SK-N-SH (cell line): ENCODE results near the gene BPIFB3. TPM values are rescaled to one million over a fixed set of nuclear protein-coding genes. Genes with fewer than 3 reads are reported as not detected.

Experiments
- CTCF ChIA-PET: fragments of 300-600, 350-600 bp; formaldehyde crosslinking; extraction: SDS; loops from one replicate; lab custom pipeline; 2021; lab: Yijun Ruan, JAX
- POLR2A ChIA-PET: fragments of 350-600 bp; sonication (Branson Sonifier 250); formaldehyde crosslinking; extraction: SDS; loops from one replicate; lab custom pipeline; 2020; ENCODE audit warnings: antibody characterized with exemption, inconsistent platforms; lab: Yijun Ruan, JAX
- DNase-seq: peaks from one replicate; pipeline ENCODE4 v3.0.0; 2012
- H2AFZ ChIP-seq: fragments of 200-600 bp; sonication (generic); 2 replicates; pipeline ENCODE4 v1.8.1; 2016; ENCODE audit warnings: antibody characterized with exemption, mild to moderate bottlenecking, low read depth
- H3F3A ChIP-seq: fragments of 200-600 bp; sonication (generic); replicated peaks from 2 replicates; pipeline ENCODE3; 2016; ENCODE audit warnings: antibody characterized with exemption, mild to moderate bottlenecking; ENCODE audit not compliant: insufficient read depth
- H3K27ac ChIP-seq, 2 experiments: fragments of 200-500 bp in 1 of 2; fragments of 200-600 bp in 1 of 2; sonication (Bioruptor generic) in 1 of 2; sonication (generic), shearing (Covaris generic) in 1 of 2; 2 replicates each; pipeline versions ENCODE4 v1.5.1 to v1.6.1; 2014 to 2016; ENCODE audit warnings: low read depth in 2 of 2, inconsistent platforms in 1 of 2, low read length in 1 of 2, mild to moderate bottlenecking in 1 of 2, mixed read lengths in 1 of 2
- H3K27me3 ChIP-seq: fragments of 200-600 bp; sonication (generic), shearing (Covaris generic); 2 replicates; pipeline ENCODE4 v1.6.1; 2016; ENCODE audit warnings: mixed run types; ENCODE audit not compliant: insufficient read depth
- H3K36me3 ChIP-seq, 2 experiments: fragments of 200-500 bp in 1 of 2; fragments of 200-600 bp in 1 of 2; sonication (Bioruptor generic) in 1 of 2; sonication (generic) in 1 of 2; replicated peaks in 1 of 2; 2 replicates each; pipeline versions ENCODE3 to v1.5.1; 2014 to 2016; ENCODE audit warnings: low read length in 1 of 2, mild to moderate bottlenecking in 1 of 2; ENCODE audit not compliant: insufficient read depth in 2 of 2, control insufficient read depth in 1 of 2
- H3K4me1 ChIP-seq, 2 experiments: fragments of 200-500 bp in 1 of 2; fragments of 200-600 bp in 1 of 2; sonication (Bioruptor generic) in 1 of 2; sonication (generic), shearing (Covaris generic) in 1 of 2; 2 replicates each; pipeline versions ENCODE4 v1.5.1 to v1.6.1; 2014 to 2016; ENCODE audit warnings: low read depth in 1 of 2, low read length in 1 of 2, mixed run types in 1 of 2; ENCODE audit not compliant: insufficient read depth in 2 of 2, control insufficient read depth in 1 of 2
- H3K4me2 ChIP-seq: fragments of 200-600 bp; sonication (generic), shearing (Covaris generic); 2 replicates; pipeline ENCODE4 v1.6.1; 2017; ENCODE audit warnings: mixed run types
- H3K4me3 ChIP-seq, 2 experiments: fragments of 200-500 bp in 1 of 2; fragments of 200-600 bp in 1 of 2; sonication (Bioruptor generic) in 1 of 2; sonication (generic), shearing (Covaris generic) in 1 of 2; 2 replicates each; pipeline versions ENCODE4 v1.5.1 to v1.8.1; 2014 to 2016; ENCODE audit warnings: low read depth in 2 of 2, inconsistent platforms in 1 of 2, low read length in 1 of 2, mild to moderate bottlenecking in 1 of 2, mixed read lengths in 1 of 2, moderate library complexity in 1 of 2
- H3K79me2 ChIP-seq: fragments of 200-600 bp; sonication (generic); 2 replicates; pipeline ENCODE4 v1.8.1; 2017; ENCODE audit warnings: mild to moderate bottlenecking; ENCODE audit not compliant: insufficient read depth
- H3K9ac ChIP-seq: fragments of 200-600 bp; sonication (generic); 2 replicates; pipeline ENCODE4 v1.6.1; 2017; ENCODE audit warnings: mixed run types
- H3K9me2 ChIP-seq: fragments of 200-600 bp; sonication (generic); 2 replicates; pipeline ENCODE4 v1.6.1; 2017; ENCODE audit warnings: mixed run types
- H3K9me3 ChIP-seq: fragments of 200-600 bp; sonication (generic); 2 replicates; pipeline ENCODE4 v1.6.1; 2017; ENCODE audit warnings: mixed run types, mild to moderate bottlenecking, moderate library complexity
- H4K20me1 ChIP-seq: fragments of 200-600 bp; sonication (generic); 2 replicates; pipeline ENCODE4 v1.6.1; 2017; ENCODE audit warnings: mild to moderate bottlenecking, mixed run types; ENCODE audit not compliant: insufficient read depth
- CHD2 ChIP-seq: fragments of 150-350 bp; IDR thresholded peaks from 2 replicates; pipeline ENCODE4 v1.6.1; 2018; ENCODE audit warnings: low read length; ENCODE audit not compliant: partially characterized antibody
- CTCF ChIP-seq: fragments of 200-600 bp; sonication (generic); IDR thresholded peaks from 2 replicates; pipeline ENCODE4 v1.6.1; 2017; ENCODE audit warnings: antibody characterized with exemption, mild to moderate bottlenecking, moderate library complexity
- ELF1 ChIP-seq: IDR thresholded peaks from 2 replicates; pipeline ENCODE4 v1.4.0; 2012
- FOSL2 ChIP-seq: IDR thresholded peaks from 2 replicates; pipeline ENCODE4 v1.4.0; 2012; ENCODE audit warnings: low read depth, mild to moderate bottlenecking, moderate library complexity, borderline replicate concordance
- FOXJ3 ChIP-seq: sonication (generic); formaldehyde crosslinking; IDR thresholded peaks from 2 replicates; pipeline ENCODE4 v1.5.1; 2020; ENCODE audit warnings: mild to moderate bottlenecking, missing genetic modification reagents
- FOXM1 ChIP-seq: IDR thresholded peaks from 2 replicates; pipeline ENCODE4 v1.4.0; 2012; ENCODE audit warnings: low read depth, mild to moderate bottlenecking
- MXI1 ChIP-seq: IDR thresholded peaks from 2 replicates; pipeline ENCODE4 v1.6.1; 2012; ENCODE audit warnings: mild to moderate bottlenecking, low read depth, low read length, improper control_type of control experiment
- NRF1 ChIP-seq: IDR thresholded peaks from 2 replicates; pipeline ENCODE4 v1.6.1; 2012; ENCODE audit warnings: low read depth, mild to moderate bottlenecking, low read length
- POLR2AphosphoS5 ChIP-seq: IDR thresholded peaks from 2 replicates; pipeline ENCODE4 v1.6.1; 2012; ENCODE audit warnings: low read depth, low read length
- RAD21 ChIP-seq: IDR thresholded peaks from 2 replicates; pipeline ENCODE4 v1.6.1; 2012; ENCODE audit warnings: mild to moderate bottlenecking, low read length
- REST ChIP-seq: IDR thresholded peaks from 2 replicates; pipeline ENCODE4 v1.6.1; 2012; ENCODE audit warnings: mild to moderate bottlenecking, low read depth, low read length, moderate library complexity
- SIN3A ChIP-seq: IDR thresholded peaks from 2 replicates; pipeline ENCODE4 v1.6.1; 2012; ENCODE audit warnings: low read depth, mild to moderate bottlenecking, low read length, moderate library complexity, borderline replicate concordance
- SMC3 ChIP-seq: IDR thresholded peaks from 2 replicates; pipeline ENCODE4 v1.6.1; 2012; ENCODE audit warnings: low read depth, low read length, improper control_type of control experiment
- TAF1 ChIP-seq: IDR thresholded peaks from 2 replicates; pipeline ENCODE4 v1.6.1; 2012; ENCODE audit warnings: low read depth, mild to moderate bottlenecking, low read length, moderate library complexity, borderline replicate concordance
- TCF12 ChIP-seq: IDR thresholded peaks from 2 replicates; pipeline ENCODE4 v1.4.0; 2012
- TEAD4 ChIP-seq: IDR thresholded peaks from 2 replicates; pipeline ENCODE4 v1.4.0; 2012; ENCODE audit warnings: mild to moderate bottlenecking, borderline replicate concordance; ENCODE audit not compliant: insufficient read depth
- USF1 ChIP-seq: IDR thresholded peaks from 2 replicates; pipeline ENCODE4 v1.4.0; 2012; ENCODE audit warnings: low read depth, borderline replicate concordance
- USF2 ChIP-seq: fragments of 150-350 bp; IDR thresholded peaks from 2 replicates; pipeline ENCODE4 v1.6.1; 2017; ENCODE audit warnings: antibody characterized with exemption, low read length, low read depth, borderline replicate concordance
- ZBTB33 ChIP-seq: IDR thresholded peaks from 2 replicates; pipeline ENCODE4 v1.4.0; 2012; ENCODE audit warnings: low read depth, borderline replicate concordance
- WGBS: methylation state at CpG from one replicate; pipeline ENCODE4 v1.1.6; 2017; ENCODE audit warnings: low lambda C conversion rate; 5-methylcytosine and 5-hydroxymethylcytosine counted together
- polyA plus RNA-seq, 3 experiments: library from polyadenylated mRNA; depleted of rRNA; stranded (reverse); fragments of >200 nt; gene quantifications; 2 replicates each; pipeline ENCODE4 v1.2.3, GENCODE V29; 2012

BPIFB3 gene
- polyA plus RNA-seq, 1 of the 3 experiments (the other 2 are of a cell fraction) = not detected

GRCh38 chr20:33028875-33029274 is 24.8 kb upstream of the BPIFB3 start:
- ChIA-PET CTCF (interaction anchor here (0.6 kb wide), 1 partner anchor 131 kb away, joined by 3 read pairs; no protein-coding TSS in a partner anchor), POLR2A (no interaction called here)
- Histone ChIP-seq H3K9me3 (no peaks in the 10 kb centered on the region), H3K36me3 (no peaks in the 10 kb centered on the region), H3K27ac (no peak overlapping the region), H3K79me2 (no peaks in the 10 kb centered on the region), H3F3A (no peaks in the 10 kb centered on the region), H3K4me1 (no peaks in the 10 kb centered on the region), H3K4me2 (no peak overlapping the region), H4K20me1 (no peaks in the 10 kb centered on the region), H3K9ac (no peak overlapping the region), H3K4me3 (no peak overlapping the region), H3K27me3 (peaks cover 6% of the 10 kb centered on the region; the same call in 1 of the 2 replicates), H3K9me2 (no peaks in the 10 kb centered on the region)
- 3% methylated on average over 6 of the region's 7 CpGs for WGBS
- DNase-seq = no peak
- TF ChIP-seq ELF1 (no peak), NRF1 (no peak), MXI1 (no peak), POLR2AphosphoS5 (no peak), USF2 (no peak), CHD2 (no peak), RAD21 (no peak), FOXM1 (no peak), FOXJ3 (CRISPR knock-in tag) (no peak), TEAD4 (no peak), ZBTB33 (no peak), TCF12 (no peak), USF1 (no peak), SIN3A (no peak), SMC3 (no peak), TAF1 (no peak), REST (no peak), CTCF (no peak), FOSL2 (no peak)
- TF ChIP-seq, all 33 proteins: peak for 0
- H2AFZ ChIP-seq = no peak overlapping the region
